HuH-7 (cell line): ENCODE results near the gene MRPL23.

Experiments
- DNase-seq: peaks from one replicate; pipeline ENCODE4 v3.0.0; 2011; ENCODE audit warnings: low spot score

Gene MRPL23

DNA sequence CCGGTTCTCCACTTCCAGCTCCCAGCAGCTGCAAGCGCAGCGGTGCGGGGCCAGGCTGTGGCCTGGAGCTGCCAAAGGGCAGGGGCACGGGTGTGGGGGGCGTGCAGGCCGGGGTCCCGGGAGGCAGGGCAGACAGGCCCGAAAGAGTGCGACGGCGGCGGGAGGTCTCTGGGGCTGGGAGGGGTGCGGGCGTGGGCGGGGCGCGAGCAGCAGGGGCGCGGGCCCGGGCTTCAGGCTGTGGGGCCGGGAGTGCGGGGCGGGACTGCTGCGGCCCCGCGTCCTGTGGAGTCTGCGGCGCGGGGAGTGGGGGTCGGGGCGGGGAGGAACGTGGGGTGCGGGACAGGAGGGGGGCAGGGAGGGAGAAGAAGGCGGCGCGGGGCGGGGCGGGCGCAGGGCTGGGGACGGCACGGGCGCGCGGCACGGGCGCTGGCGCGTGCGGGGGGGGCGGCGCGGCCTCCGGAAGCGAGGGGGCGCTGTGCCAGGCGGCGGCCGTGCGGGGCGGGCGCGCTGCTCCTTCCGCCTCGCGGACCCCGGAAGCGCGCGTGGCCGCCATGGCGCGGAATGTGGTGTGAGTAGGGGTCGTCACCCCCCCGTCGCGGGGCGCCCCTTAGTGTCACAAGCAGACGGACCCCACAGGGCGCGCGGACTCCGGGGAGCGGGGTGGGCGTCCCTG is at the start of gene MRPL23:
Gene MRPL23 (plus strand): TSS at position 521 of the 673 bp plus-strand sequence. CDS start 31 bp downstream, at position 552.
- DNase-seq = no peak

- no peak for DNase-seq
Observed at GRCh38 chr11:1899090-1899489, 48.0 kb upstream of the MRPL23 start.

DNA sequence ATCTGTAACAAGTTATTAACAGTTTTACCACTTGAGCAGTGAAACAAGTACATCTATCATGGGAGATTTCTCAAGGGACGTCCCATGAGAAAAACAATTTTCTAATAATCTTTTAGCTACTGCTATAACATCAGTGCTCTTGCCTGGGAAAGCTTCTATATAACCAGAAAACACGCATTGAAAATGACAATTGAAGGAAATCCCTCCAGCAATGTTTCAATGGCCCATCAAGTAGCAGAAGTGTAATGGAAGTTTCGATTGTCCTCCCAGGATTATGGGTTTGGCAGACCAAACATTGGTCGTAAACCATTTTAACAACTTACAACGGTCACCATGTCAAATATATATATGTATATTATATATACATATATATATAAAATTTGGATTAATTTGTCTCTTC is 47.4 kb upstream of the MRPL23 start:
- DNase-seq = no peak

GRCh38 chr11:1906181-1906580 is 41.0 kb upstream of the MRPL23 start:
- no peak for DNase-seq

DNA sequence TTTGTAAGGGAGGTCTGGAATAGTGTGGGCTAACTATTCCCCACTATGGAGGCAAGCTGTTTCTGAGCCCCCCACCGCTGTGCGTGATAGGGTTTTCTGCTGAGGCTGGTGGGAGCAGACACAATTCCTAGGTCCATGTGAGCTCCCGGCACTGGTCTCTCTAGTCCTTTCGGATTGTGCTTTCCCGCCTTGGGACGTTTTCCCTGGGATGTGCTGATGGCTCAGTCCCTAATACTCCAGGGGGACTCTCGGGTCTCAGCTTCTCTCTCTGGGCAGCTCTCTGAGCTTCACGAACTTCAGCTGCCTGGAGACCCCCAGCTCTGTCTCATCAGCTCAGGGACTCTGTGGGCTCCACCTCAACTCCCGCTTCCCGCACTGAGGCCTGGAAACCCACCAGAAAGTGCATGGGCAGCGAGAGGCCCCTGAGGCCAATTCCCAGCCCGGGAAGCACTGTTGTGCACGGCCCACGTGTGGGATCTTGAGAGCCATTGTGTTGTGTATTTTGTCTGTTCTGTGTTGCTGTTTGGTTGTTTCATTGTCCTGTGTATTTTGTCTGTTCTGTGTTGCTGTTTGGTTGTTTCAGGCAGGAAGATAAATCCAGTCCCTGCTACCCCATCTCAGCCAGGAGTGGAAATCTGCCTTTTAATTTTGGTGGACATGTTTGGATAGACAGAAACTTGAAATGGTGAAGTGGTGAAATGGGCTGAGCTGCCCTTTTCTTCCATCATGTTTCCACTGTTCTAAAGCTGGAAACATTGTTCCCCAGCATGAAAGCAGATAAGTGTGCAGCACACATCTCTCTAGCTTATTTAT is 40.3 kb upstream of the MRPL23 start:
- no peak for DNase-seq

DNA sequence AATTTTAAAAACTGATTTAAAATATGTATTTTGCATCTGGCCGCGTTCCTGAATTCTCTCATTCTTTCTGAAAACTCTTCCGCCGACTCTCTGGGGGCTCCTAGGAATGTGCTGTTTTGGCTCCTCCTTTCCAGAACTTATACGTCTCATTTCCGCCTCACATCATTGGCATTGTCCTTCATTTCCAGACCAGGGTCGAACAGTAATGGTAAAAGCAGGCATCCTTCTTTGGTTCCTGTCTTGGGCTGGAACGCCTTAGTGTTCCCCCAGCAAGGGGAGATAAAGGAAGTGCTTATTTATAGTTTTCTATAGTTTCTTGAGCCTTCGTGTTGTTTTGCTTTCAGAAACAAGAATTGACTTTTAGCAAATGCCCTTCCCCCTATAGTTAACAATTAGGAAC is 38.5 kb upstream of the MRPL23 start:
- no peak for DNase-seq

DNA sequence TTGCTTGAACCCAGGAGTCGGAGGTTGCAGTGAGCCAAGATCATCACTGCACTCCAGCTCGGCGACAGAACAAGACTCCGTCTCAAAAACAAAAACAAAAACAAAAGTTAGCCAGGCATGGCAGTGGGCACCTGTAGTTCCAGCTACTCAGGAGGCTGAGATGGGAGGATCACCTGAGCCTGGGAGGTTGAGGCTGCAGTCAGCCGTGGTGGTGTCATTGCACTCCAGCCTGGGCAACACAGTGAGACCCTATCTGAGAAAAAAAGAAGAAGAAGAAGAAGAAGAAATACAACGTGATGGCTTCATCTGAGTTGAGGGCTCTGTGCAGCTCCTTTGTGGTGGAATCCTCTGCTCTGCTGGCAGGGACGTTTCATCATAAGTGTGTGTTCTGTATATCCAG is 37.6 kb upstream of the MRPL23 start:
- no peak for DNase-seq

GRCh38 chr11:1912289-1912878 is 34.7 kb upstream of the MRPL23 start:
- DNase-seq = no peak

DNA sequence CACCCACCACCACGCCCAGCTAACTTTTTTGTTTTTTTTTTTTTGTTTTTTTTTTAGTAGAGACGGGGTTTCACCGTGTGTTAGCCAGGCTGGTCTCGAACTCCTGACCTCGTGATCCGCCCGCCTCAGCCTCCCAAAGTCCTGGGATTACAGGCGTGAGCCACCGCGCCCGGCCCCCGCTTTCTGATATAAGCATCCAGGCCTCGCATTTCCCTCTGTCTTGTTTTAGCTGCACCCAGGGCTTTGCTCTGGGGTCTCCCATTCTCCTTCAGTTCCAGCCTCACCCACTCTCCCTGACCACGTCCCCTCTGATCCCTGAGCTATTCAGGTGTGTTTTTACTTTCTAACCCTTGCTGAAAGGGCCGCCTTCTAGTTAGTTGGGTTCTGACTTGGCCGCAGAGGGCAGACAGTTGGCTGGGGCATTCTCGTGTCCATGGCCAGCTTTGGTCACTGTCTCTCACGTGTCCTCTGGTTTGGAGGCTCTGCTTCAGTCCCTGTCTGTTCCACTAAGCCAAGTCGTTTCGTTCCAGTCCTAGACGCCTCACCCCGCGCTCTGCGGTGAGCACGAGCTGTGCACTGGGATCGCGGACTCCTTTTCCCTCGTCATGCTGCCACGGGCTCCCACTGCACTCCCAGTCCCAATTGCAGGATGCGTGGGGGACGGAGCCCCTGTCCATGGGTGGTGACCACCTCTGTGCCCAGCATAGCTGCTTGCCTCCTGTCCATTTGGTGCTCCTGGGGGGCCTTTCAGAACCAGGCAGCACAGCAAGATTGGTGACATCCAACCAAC is 33.7 kb upstream of the MRPL23 start:
- DNase-seq = no peak

- no peak for DNase-seq
Observed at GRCh38 chr11:1915795-1916131, 31.4 kb upstream of the MRPL23 start.

GRCh38 chr11:1916132-1916985 is 30.8 kb upstream of the MRPL23 start:
- DNase-seq = no peak

- no peak for DNase-seq
Observed at GRCh38 chr11:1916986-1917522, 30.1 kb upstream of the MRPL23 start.

DNA sequence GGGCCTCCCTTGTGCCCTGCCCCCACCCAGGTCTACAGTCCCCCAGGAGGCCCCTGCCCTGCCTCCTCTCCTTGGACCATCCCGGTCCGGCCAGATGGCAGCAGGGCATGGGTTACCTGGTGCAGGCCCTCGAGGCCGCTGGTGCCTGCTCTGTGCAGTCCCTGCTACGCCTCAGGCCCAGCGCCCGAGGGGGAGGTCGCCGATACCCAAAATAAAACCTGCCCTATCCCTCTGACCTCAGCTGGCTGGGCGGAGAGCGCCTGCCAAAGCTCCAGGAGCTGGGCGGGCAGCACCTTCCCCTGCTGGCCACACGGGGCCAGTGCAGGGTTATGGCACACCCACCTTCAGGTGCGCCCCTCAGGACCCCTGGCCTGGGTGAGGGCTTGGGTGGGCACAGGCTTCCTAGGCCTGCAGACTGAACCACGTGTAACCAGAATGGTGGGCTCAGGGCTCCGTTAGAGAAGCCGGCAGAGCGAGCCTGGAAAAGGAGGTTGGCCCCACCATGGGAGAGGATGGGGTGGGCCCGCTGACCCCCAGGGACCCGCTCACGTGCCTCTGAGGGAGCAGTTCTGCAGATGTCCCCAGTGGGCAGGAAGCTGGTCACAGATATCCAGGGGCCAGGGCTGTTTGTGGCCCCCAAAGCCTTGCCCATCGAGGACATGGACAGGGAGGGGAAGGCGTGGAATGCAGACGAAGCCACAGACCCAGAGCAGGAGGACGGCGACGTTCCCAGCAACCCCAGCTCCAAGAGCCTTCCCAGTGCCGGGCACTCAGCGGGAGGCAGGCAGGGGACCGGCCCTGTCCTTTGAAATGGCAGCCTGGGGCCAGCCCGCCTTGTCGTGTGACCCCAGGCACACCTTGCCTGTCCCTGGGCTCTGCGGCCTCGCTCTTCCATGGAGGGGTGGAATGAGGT is 29.4 kb upstream of the MRPL23 start:
- peak; percentile 68 for DNase-seq

DNA sequence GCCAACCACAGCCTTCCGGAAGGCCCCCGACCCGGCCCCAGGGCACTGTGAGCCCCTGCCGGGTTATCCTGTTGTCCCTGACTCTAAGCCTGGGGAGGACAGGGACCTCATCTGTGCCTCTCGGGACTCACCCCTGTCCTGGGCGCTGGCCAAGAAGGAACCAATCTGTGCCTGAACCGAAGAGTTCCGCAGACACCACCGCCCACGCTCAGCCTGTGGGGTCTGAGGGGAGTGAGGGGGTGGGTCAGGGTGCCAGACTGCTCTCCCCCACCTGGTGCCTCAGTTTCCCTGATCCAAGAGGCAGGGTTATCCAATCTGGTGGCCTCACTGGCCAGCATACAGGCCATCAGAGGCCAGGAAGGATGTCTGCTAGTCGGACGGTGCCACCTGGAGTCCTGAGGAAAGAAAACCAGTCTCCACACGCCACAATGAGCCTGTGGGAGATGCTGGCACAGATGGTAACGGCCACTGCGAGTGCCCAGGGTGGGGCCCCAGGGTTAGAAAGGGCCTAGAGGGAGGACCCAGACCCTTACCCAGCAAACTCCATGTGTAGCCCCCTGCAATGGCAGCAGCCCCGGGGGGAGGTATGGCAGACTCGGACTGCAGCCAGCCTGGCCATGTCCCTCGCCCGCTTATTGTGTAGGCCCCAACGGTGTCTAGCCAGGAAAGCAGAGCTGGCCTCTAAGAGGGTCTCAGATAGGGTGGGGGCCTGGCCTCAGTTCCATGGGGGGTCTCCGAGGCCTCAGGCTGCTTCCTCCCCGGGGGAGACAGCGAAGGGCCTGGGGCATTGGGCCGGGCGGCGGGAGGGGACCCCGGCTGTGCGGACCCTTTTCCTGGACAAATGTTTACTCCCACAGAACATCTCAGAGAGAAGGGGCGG is 28.5 kb upstream of the MRPL23 start:
- no peak for DNase-seq

- no peak for DNase-seq
Observed at GRCh38 chr11:1919391-1920127, 27.6 kb upstream of the MRPL23 start, which contains the start of gene TNNT3. Gene TNNT3, plus strand, starts transcription at chr11:1919703. Its CDS starts 3,172 bp downstream, at chr11:1922875.

DNA sequence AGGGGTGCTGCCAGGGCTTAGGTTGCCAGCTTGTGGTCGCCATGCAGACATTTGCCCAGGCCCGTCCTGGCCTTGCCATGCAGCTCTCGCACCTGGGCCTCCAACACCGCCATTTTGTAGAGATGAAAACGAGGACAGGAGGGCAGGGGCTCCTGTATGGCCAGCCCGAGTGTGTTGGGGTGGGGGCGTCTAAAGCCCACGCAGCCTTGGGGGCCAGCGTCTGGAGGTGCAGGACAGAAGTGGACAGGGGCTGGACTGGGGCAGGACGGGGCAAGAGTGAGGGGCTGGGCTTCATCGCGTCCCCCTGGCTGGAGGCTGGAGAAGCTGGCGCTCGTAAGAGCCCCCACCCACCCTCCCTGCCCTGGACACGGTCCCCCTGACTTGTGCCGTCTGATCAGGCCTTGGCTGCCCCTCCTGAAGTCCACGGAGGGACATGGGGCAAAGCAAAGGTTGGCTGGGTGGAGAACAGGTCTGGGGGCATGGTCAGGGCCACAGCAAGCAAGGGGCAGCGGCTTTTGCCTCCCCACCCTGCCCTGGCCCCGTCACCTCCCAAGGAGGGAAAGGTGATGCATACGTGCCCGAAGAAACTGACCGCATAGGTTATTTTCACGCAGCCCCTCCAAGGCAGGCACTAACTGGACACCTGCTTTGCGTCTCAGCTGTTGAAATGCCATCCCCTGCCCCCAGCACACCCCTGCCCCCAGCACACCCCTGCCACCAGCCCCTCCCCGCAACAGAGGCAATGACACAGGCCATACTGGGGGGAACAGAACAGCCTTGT is 26.8 kb upstream of the MRPL23 start:
- no peak for DNase-seq

- DNase-seq = no peak
Observed at GRCh38 chr11:1920909-1921573, 26.1 kb upstream of the MRPL23 start.
